H9 (cell line): ENCODE measurements around the gene MTNR1A. TPM values are rescaled to one million over a fixed set of nuclear protein-coding genes. Genes with fewer than 3 reads are reported as not detected.

Experiments
- DNase-seq: peaks from one replicate; pipeline ENCODE4 v3.0.0-alpha.2; 2017
- H2AFZ ChIP-seq: one replicate; pipeline ENCODE4 v1.6.1; 2013; ENCODE audit warnings: mild to moderate bottlenecking, low read length, control low read depth, moderate library complexity
- H2AK5ac ChIP-seq: 2 replicates; pipeline ENCODE4 v1.6.1; 2013; ENCODE audit warnings: low read length, control low read depth, mixed read lengths; ENCODE audit not compliant: insufficient read length
- H2BK120ac ChIP-seq: one replicate; pipeline ENCODE4 v1.6.1; 2013; ENCODE audit warnings: low read depth, mild to moderate bottlenecking, low read length, control low read depth, inconsistent platforms; ENCODE audit not compliant: poor library complexity, severe bottlenecking
- H2BK12ac ChIP-seq: 2 replicates; pipeline ENCODE4 v1.6.1; 2013; ENCODE audit warnings: low read length, control low read depth, mixed read lengths, low read depth; ENCODE audit not compliant: insufficient read length
- H2BK15ac ChIP-seq: 2 replicates; pipeline ENCODE4 v1.6.1; 2013; ENCODE audit warnings: low read depth, low read length, control low read depth
- H2BK20ac ChIP-seq: one replicate; pipeline ENCODE4 v1.6.1; 2013; ENCODE audit warnings: low read depth, mild to moderate bottlenecking, low read length, control low read depth, inconsistent platforms; ENCODE audit not compliant: poor library complexity, severe bottlenecking
- H2BK5ac ChIP-seq: 2 replicates; pipeline ENCODE4 v1.6.1; 2013; ENCODE audit warnings: low read length, control low read depth, mixed read lengths; ENCODE audit not compliant: insufficient read length
- H3K14ac ChIP-seq: 2 replicates; pipeline ENCODE4 v1.6.1; 2013; ENCODE audit warnings: low read length, control low read depth; ENCODE audit not compliant: insufficient read depth
- H3K18ac ChIP-seq: 2 replicates; pipeline ENCODE4 v1.6.1; 2013; ENCODE audit warnings: low read depth, mild to moderate bottlenecking, mixed read lengths, low read length, control low read depth; ENCODE audit not compliant: insufficient read length
- H3K23ac ChIP-seq: 2 replicates; pipeline ENCODE4 v1.6.1; 2013; ENCODE audit warnings: low read length, control low read depth, mixed read lengths, low read depth; ENCODE audit not compliant: insufficient read length
- H3K23me2 ChIP-seq: 2 replicates; pipeline ENCODE4 v1.6.1; 2013; ENCODE audit warnings: low read depth, mild to moderate bottlenecking, mixed read lengths, low read length, control low read depth; ENCODE audit not compliant: insufficient read length, poor library complexity, severe bottlenecking
- H3K27ac ChIP-seq: 2 replicates; pipeline ENCODE4 v1.5.1; 2013; ENCODE audit warnings: low read length, control low read depth, mixed read lengths, low read depth; ENCODE audit not compliant: insufficient read length
- H3K27me3 ChIP-seq: 2 replicates; pipeline ENCODE4 v1.6.1; 2013; ENCODE audit warnings: low read length, control low read depth, inconsistent platforms; ENCODE audit not compliant: insufficient read depth
- H3K4ac ChIP-seq: 2 replicates; pipeline ENCODE4 v1.6.1; 2013; ENCODE audit warnings: low read depth, mild to moderate bottlenecking, control low read depth, inconsistent platforms, low read length, moderate library complexity
- H3K4me1 ChIP-seq: 2 replicates; pipeline ENCODE4 v1.6.1; 2013; ENCODE audit warnings: low read length, control low read depth, inconsistent platforms; ENCODE audit not compliant: insufficient read depth
- H3K4me2 ChIP-seq: 2 replicates; pipeline ENCODE4 v1.6.1; 2013; ENCODE audit warnings: low read length, control low read depth, mixed read lengths; ENCODE audit not compliant: insufficient read length, insufficient read depth
- H3K56ac ChIP-seq: 2 replicates; pipeline ENCODE4 v1.6.1; 2013; ENCODE audit warnings: low read depth, mild to moderate bottlenecking, mixed read lengths, low read length, control low read depth; ENCODE audit not compliant: insufficient read length
- H3K79me1 ChIP-seq: 2 replicates; pipeline ENCODE4 v1.6.1; 2013; ENCODE audit warnings: low read depth, mild to moderate bottlenecking, moderate library complexity, low read length, control low read depth, inconsistent platforms; ENCODE audit not compliant: insufficient read depth, poor library complexity, severe bottlenecking
- H3K79me2 ChIP-seq: 2 replicates; pipeline ENCODE4 v1.6.1; 2013; ENCODE audit warnings: low read length, control low read depth, inconsistent platforms; ENCODE audit not compliant: insufficient read depth
- H3K9ac ChIP-seq: 2 replicates; pipeline ENCODE4 v1.6.1; 2013; ENCODE audit warnings: low read length, control low read depth, mixed read lengths; ENCODE audit not compliant: insufficient read length; ENCODE audit errors: extremely low read depth
- H3K9me3 ChIP-seq: one replicate; pipeline ENCODE4 v1.6.1; 2013; ENCODE audit warnings: low read depth, low read length, inconsistent platforms; ENCODE audit not compliant: control insufficient read depth
- H3T11ph ChIP-seq: one replicate; pipeline ENCODE4 v1.6.1; 2013; ENCODE audit warnings: mild to moderate bottlenecking, low read length, control low read depth, inconsistent platforms
- H4K20me1 ChIP-seq: one replicate; pipeline ENCODE4 v1.6.1; 2013; ENCODE audit not compliant: control insufficient read depth, insufficient read length, insufficient read depth
- H4K5ac ChIP-seq: 2 replicates; pipeline ENCODE4 v1.6.1; 2013; ENCODE audit warnings: low read depth, mild to moderate bottlenecking, mixed read lengths, low read length, control low read depth; ENCODE audit not compliant: insufficient read length
- H4K8ac ChIP-seq: replicated peaks from 2 replicates; pipeline ENCODE4 v1.6.1; 2013; ENCODE audit warnings: low read length, control low read depth, mixed read lengths, low read depth; ENCODE audit not compliant: insufficient read length
- H4K91ac ChIP-seq: 2 replicates; pipeline ENCODE4 v1.6.1; 2013; ENCODE audit warnings: low read depth, mild to moderate bottlenecking, moderate library complexity, mixed read lengths, low read length, control low read depth; ENCODE audit not compliant: insufficient read length
- H3K27ac Mint-ChIP-seq, 3 experiments: 2 replicates in 2 of 3; 3 replicates in 1 of 3; pipeline ENCODE4 v1.8.0; 2020 to 2021; ENCODE audit warnings: mixed read lengths in 3 of 3, mild to moderate bottlenecking in 1 of 3, moderate library complexity in 1 of 3
- H3K27me3 Mint-ChIP-seq: 2 replicates; pipeline ENCODE4 v1.8.0; 2021; ENCODE audit warnings: low read depth, mild to moderate bottlenecking, moderate library complexity, mixed read lengths
- H3K36me3 Mint-ChIP-seq, 3 experiments: 2 replicates in 2 of 3; 3 replicates in 1 of 3; pipeline ENCODE4 v1.8.0; 2020 to 2021; ENCODE audit warnings: low read depth in 3 of 3, mixed read lengths in 3 of 3; ENCODE audit not compliant: insufficient read depth in 1 of 3
- H3K4me1 Mint-ChIP-seq, 2 experiments: 2 replicates each; pipeline ENCODE4 v1.8.0; 2020; ENCODE audit warnings: mixed read lengths in 2 of 2
- H3K4me3 Mint-ChIP-seq, 2 experiments: 2 replicates in 1 of 2; 3 replicates in 1 of 2; pipeline ENCODE4 v1.8.0; 2020 to 2021; ENCODE audit warnings: mild to moderate bottlenecking in 2 of 2, mixed read lengths in 2 of 2, moderate library complexity in 1 of 2
- H3K9me3 Mint-ChIP-seq, 2 experiments: 2 replicates in 1 of 2; 3 replicates in 1 of 2; pipeline ENCODE4 v1.8.0; 2020; ENCODE audit warnings: mild to moderate bottlenecking in 2 of 2, mixed read lengths in 2 of 2, moderate library complexity in 1 of 2
- CTCF ChIP-seq: fragments of 200-600 bp; sonication (generic); conservative IDR thresholded peaks from 3 replicates; pipeline ENCODE4 v1.8.0; 2021; ENCODE audit warnings: antibody characterized with exemption, mild to moderate bottlenecking
- WGBS: extraction: QIAGEN DNeasy Blood & Tissue Kit; methylation state at CpG from one replicate; pipeline ENCODE4 v1.1.7; 2013; ENCODE audit warnings: missing lambda C conversion rate, low lambda C conversion rate, mixed read lengths; ENCODE audit not compliant: insufficient read length; ENCODE audit errors: extremely low coverage; 5-methylcytosine and 5-hydroxymethylcytosine counted together
- total RNA-seq: library from RNA; stranded (reverse); gene quantifications from 2 replicates; pipeline ENCODE4 v1.2.1, GENCODE V29; 2021

MTNR1A gene
- total RNA-seq, 1 experiment from 2014 or later: 0.57 TPM

DNA sequence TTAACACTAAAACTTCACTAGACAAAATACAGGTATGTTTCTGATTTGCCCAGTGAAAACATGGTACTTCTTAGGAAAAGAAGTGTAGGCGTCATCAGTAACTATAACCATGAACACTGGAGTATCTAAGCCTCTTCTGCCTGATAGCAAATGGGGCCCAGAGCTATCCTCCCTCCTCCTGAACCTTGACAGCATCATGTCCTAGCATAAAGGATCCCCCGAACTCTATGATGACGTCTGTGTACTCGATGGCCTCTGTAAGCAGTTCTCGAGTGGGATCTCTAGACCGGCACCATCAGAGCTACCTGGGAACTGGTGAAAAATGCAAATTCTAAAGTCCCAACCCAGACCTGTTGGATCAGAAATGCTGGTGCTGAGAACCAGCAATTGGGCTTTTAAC lies 36.3 kb upstream of the MTNR1A start:
- H2BK20ac ChIP-seq: no peak overlapping the region
- peaks cover 5 to 9% of the 10 kb centered on the region in 2 experiments for H3K4me1 Mint-ChIP-seq
- H2BK15ac ChIP-seq: no peak overlapping the region
- no peaks in the 10 kb centered on the region for H3K27me3 Mint-ChIP-seq
- H3K9me3 ChIP-seq: no peaks in the 10 kb centered on the region
- no peak overlapping the region for H2BK12ac ChIP-seq
- H4K8ac ChIP-seq: no peak overlapping the region
- TF ChIP-seq CTCF: no peak
- H3K79me2 ChIP-seq: no peaks in the 10 kb centered on the region
- H3K27me3 ChIP-seq: no peaks in the 10 kb centered on the region
- no peak overlapping the region for H2AK5ac ChIP-seq
- H3K14ac ChIP-seq: no peak overlapping the region
- H2AFZ ChIP-seq: no peak overlapping the region
- H3K9ac ChIP-seq: no peak overlapping the region
- peaks cover 33 to 66% (median 65%) of the 10 kb centered on the region in 3 experiments; a peak in 6 of 7 replicates for H3K36me3 Mint-ChIP-seq
- no peak overlapping the region for H3K56ac ChIP-seq
- no peak overlapping the region for H3K27ac ChIP-seq
- H4K5ac ChIP-seq: no peak overlapping the region
- no peaks in the 10 kb centered on the region for H4K20me1 ChIP-seq
- no peak overlapping the region for H3T11ph ChIP-seq
- H3K4me1 ChIP-seq: no peaks in the 10 kb centered on the region
- no peak overlapping the region for H4K91ac ChIP-seq
- no peaks in the 10 kb centered on the region for H3K9me3 Mint-ChIP-seq
- H3K18ac ChIP-seq: no peak overlapping the region
- no peak overlapping the region for H2BK5ac ChIP-seq
- H2BK120ac ChIP-seq: no peak overlapping the region
- H3K4me3 Mint-ChIP-seq: no peak overlapping the region
- no peak for DNase-seq
- no peaks in the 10 kb centered on the region for H3K79me1 ChIP-seq
- H3K4ac ChIP-seq: no peak overlapping the region
- no peak overlapping the region for H3K4me2 ChIP-seq
- WGBS: no CpG with 5 or more reads among the region's 6 CpGs
- H3K27ac Mint-ChIP-seq: no peak overlapping the region; a peak in 1 of 7 replicates
- no peaks in the 10 kb centered on the region for H3K23me2 ChIP-seq
- no peak overlapping the region for H3K23ac ChIP-seq
